AG09319 (cell line): ENCODE data around the gene CADM1.

Source experiments
- DNase-seq: peaks from one replicate; pipeline ENCODE4 v3.0.0-alpha.2; 2010; ENCODE audit warnings: low read depth; ENCODE audit errors: extremely low read depth
- CTCF ChIP-seq: IDR thresholded peaks from 2 replicates; pipeline ENCODE4 v1.5.1; 2011; ENCODE audit warnings: low read depth, mild to moderate bottlenecking, inconsistent platforms, low read length, moderate library complexity

The CADM1 gene

DNA sequence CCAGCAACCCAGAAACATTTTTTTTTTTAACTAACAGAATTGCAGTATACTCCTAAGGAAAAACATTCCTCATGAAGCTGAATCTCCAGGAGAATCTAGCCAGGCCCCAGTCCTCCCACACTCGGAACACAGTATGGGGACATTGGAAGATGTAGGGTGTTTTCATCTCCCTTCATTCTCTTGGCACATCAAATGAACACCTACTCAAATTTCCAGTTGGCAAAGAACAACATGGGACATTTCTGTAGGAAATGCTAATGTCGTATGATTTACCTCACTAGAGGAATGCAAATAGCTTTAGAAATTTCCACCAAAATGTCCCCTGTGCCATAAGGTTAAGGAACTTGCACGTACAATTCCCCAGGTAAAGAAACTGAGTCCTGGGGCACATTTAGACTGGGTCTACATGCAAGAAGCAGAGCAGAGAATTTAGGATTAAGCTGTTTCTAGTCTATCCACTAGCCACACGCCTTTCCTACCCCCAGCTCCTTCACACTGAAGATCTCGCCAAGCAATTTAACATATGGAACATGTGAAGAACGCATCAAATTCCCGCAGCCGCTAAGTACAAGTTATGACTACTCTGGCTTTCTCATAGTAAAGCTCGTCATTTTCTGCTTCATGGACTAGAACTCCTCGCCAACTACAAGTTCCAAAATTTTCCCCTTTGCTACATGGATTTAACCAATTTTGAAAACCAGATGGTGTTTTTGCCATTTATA, 2.9 kb upstream of the CADM1 start:
- DNase-seq, result no peak
- TF ChIP-seq CTCF, result no peak

- TF ChIP-seq CTCF, result no peak
- no peak for DNase-seq
Measured at GRCh38 chr11:115505175-115505574, 960 bp upstream of the CADM1 start.

GRCh38 chr11:115503886-115504275, 334 bp downstream of the CADM1 start:
- no peak for TF ChIP-seq CTCF
- DNase-seq, result no peak

DNA sequence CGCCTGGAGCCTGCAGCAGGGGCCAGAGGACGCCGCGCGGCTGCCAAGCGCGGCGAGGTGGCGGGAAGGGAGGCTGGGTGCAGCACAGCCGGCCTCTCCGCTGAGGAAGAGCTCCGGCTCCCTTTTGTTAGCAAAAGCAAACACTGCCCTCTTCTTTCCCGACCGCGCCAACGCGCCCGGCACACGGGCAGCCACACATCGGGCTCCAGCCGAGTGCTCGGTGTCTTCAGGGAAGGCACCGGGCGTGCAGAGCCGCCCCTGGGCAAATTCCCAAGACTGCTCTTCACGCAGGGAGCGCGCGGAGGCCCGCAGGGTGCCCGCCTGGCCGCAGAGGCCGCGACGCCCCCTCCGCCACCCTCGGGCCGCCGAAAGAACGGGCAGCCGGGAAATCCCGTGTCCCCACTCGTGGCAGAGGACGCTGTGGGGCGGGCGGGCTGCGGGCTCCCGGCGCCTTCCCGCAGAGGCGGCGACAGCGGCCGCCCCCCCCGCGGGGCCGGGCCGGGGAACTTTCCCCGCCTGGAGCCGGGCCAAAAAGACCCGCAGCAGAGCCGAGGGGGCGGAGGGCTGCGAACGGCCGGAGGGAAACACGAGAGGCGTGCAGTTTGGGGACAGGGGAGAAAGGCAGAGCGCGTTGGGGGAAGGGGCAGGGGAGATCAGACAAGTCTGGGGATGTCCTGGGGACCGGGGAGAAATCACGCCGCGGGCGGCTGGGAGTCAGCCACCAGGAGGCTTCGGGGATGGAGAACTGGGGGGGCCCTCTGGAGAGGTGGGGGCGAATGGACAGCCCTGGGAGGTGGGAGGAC, 931 bp downstream of the CADM1 start:
- TF ChIP-seq CTCF, result no peak; the same call in 1 of the 2 replicates
- DNase-seq, result no peak

- TF ChIP-seq CTCF, result no peak
- no peak for DNase-seq
Measured at GRCh38 chr11:115502636-115503082, 1.6 kb downstream of the CADM1 start.

GRCh38 chr11:115501893-115502589, 2.2 kb downstream of the CADM1 start:
- DNase-seq, result no peak
- TF ChIP-seq CTCF, result no peak

DNA sequence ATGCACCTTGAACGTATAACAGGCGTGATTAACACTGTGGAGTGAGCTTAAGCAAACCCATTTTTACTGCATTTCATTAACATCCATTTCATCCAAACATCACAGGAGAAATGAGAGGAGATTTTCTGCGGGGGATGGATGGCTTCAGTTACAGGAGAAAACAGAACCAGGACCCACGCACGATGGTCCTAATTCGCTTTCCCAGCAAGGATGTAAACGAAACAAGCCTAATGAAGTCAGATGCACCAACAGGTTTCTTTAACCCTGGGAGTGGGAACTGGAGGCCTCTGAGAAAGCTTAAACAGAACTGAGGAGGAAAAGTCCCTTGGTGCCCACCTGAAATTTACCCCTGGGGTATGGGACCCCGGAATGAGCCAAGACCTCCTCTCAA, 2.7 kb downstream of the CADM1 start:
- no peak for DNase-seq
- TF ChIP-seq CTCF, result no peak
